HL-60 (cell line): ENCODE results near the gene HYDIN.

Source experiments
- CTCF ChIP-seq: IDR thresholded peaks from one replicate; pipeline ENCODE4 v1.5.1; 2011; ENCODE audit warnings: low read length, control low read depth, inconsistent platforms; ENCODE audit not compliant: insufficient read depth
- GABPA ChIP-seq: IDR thresholded peaks from 2 replicates; pipeline ENCODE4 v1.6.1; 2012; ENCODE audit warnings: low read depth
- POLR2AphosphoS5 ChIP-seq: IDR thresholded peaks from 2 replicates; pipeline ENCODE4 v1.6.1; 2012; ENCODE audit warnings: low read depth
- REST ChIP-seq: IDR thresholded peaks from 2 replicates; pipeline ENCODE4 v1.6.1; 2012; ENCODE audit warnings: low read depth; ENCODE audit not compliant: insufficient replicate concordance

GRCh38 chr16:71258372-71258771 lies 27.9 kb upstream of the HYDIN start:
- TF ChIP-seq GABPA (no peak), CTCF (no peak), POLR2AphosphoS5 (no peak), REST (no peak)
